GM19043 (cell line): ENCODE data around the gene DUSP9.

Experiments used
- ATAC-seq: cut with Tn5 transposase; IDR thresholded peaks from one replicate; pipeline ENCODE4 v1.9.1; 2021; ENCODE audit warnings: low read depth; ENCODE audit not compliant: unreplicated experiment

DUSP9 gene

GRCh38 chrX:153635788-153636668 is 11.0 kb upstream of the DUSP9 start:
- ATAC-seq, result no peak

- no peak for ATAC-seq
Observed at GRCh38 chrX:153636716-153637115, 10.3 kb upstream of the DUSP9 start.

- ATAC-seq, result no peak
Observed at GRCh38 chrX:153637121-153638040, 9.6 kb upstream of the DUSP9 start.

- no peak for ATAC-seq
Observed at GRCh38 chrX:153638041-153638371, 9.0 kb upstream of the DUSP9 start.

- ATAC-seq, result no peak
Observed at GRCh38 chrX:153638436-153639176, 8.4 kb upstream of the DUSP9 start.

GRCh38 chrX:153639177-153640044 is 7.6 kb upstream of the DUSP9 start:
- no peak for ATAC-seq

GRCh38 chrX:153640045-153640686 is 6.8 kb upstream of the DUSP9 start:
- no peak for ATAC-seq

GRCh38 chrX:153640736-153641575 is 6.0 kb upstream of the DUSP9 start:
- no peak for ATAC-seq

- no peak for ATAC-seq
Observed at GRCh38 chrX:153641627-153642026, 5.4 kb upstream of the DUSP9 start.

GRCh38 chrX:153642051-153642654 is 4.8 kb upstream of the DUSP9 start:
- no peak for ATAC-seq

- ATAC-seq, result no peak
Observed at GRCh38 chrX:153642655-153643430, 4.2 kb upstream of the DUSP9 start.

GRCh38 chrX:153643431-153644351 is 3.3 kb upstream of the DUSP9 start:
- no peak for ATAC-seq

- no peak for ATAC-seq
Observed at GRCh38 chrX:153644356-153645125, 2.5 kb upstream of the DUSP9 start.

- ATAC-seq, result no peak
Observed at GRCh38 chrX:153645151-153645550, 1.9 kb upstream of the DUSP9 start.

- no peak for ATAC-seq
Observed at GRCh38 chrX:153645921-153646488, 998 bp upstream of the DUSP9 start.
